HG02973 (cell line): ENCODE results near the gene ARL15.

Source experiments
- ATAC-seq: cut with Tn5 transposase; IDR thresholded peaks from one replicate; pipeline ENCODE4 v1.9.1; 2021; ENCODE audit warnings: moderate library complexity; ENCODE audit not compliant: unreplicated experiment

The ARL15 gene

DNA sequence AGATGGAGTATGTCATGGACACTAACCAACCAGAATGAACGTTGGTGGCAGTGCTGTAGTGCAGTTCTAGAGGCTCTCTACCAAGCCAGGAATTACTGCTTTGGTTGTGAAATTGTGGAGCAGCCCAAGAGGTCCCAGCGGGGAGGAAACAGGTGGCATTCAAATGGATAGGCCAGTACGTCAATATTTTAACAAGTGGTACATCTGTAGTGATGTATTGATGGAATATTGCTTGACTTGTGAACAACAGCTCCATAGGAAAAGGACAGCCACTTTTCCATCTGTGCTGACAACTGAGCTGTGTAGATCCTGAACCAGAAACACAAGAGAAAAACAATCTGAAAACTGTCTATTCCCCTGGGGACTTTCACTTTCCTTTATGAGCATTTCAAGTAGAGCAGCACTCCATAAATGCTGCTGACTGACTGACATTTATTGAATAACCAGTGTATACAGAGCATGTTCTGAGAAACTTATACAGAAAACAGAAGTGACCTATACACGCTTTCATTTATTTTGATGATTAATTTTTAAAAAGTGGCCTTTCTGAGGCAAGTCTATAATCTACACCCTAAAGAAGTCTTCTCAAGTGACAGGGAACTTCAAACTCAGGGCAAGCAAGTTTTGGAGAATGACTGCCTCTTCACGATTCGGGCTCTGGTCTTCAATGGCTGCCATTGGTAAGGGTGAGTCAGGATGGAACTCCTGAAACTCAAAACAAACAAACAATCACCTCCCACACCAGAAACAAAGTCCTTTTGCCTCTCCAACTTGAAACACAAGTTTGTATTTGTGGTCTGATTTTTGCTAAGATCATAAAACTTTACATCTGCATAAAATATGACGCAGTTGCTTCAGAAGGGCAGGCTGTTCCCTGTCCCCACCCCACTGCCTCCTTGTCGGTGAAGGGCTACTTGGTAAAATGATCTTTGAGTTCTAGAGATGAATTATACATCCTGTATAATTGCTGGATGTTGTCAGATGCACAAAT, 387.6 kb downstream of the ARL15 start:
- ATAC-seq = no peak

DNA sequence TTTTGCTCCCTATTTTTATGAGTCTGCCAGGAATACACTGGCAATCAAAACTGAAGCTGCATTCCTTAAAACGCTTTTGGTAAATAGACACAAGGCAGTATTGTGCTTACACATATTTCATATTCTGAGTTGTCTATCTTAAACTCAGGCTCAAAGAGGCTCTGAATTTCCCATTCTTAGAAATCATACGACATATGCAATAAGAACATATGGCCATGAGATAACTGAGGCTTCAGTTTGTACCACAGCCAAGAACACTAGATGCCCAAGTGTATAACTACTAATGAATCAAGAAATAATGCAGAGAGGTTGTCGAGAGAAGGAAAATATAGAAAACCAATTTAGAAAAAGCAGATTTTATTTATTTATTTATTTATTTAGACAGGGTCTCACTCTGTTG, 392.5 kb downstream of the ARL15 start:
- no peak for ATAC-seq

DNA sequence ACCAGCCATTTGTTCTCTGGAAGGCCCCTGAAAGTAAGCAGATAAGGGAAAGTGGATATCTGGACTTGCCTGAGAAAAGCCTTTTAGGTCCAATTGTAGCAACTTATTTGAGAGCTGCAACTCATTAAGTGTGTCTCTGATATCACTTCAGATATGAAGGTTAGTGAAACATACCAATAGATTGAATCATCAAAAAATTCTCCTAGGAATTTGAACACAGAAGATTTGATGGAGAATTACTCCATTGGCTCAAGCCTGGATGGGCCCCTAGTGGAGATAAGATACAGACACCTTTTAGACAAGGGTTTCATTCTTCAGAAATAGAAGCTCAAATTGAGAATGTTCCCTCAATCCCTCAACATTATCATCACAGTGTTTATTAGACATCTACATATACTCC, 393.3 kb downstream of the ARL15 start:
- no peak for ATAC-seq

DNA sequence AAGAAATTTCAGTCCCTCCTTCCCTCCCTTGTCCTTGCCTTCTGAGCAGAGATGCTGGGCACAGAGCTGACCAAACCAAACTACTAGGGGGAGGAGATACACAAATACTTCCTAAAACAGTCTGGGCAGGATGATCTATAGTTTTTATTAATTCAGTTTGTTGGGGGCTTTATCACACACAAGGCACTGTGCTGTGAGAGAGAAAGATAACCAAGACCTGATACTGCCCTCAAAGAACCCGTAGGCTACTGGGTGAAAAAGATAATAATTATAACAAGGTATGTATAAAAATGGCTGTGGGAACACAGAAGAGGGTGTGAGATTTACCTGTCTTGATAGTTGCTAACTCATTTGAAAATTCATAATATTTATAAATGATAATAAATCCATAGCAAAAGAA, 395.3 kb downstream of the ARL15 start:
- ATAC-seq = no peak

DNA sequence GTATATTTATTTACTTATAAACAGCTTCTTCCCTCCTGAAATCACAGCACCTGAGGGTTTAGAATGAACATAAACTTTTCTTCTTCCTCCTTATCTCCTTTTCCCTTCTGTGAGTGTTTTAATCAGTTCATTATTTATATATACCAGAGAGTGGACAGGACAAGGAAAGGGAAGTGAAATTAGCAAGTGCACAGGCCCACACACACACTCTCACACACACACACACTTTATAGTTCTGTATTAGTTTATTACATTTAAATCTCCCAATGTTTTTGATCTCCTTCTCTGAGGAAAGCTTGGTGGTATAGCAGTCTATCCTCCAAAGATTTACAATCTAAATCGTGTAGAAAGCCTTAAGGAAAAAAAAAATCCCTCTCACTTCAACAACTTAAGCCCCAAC, 396.4 kb downstream of the ARL15 start:
- no peak for ATAC-seq

DNA sequence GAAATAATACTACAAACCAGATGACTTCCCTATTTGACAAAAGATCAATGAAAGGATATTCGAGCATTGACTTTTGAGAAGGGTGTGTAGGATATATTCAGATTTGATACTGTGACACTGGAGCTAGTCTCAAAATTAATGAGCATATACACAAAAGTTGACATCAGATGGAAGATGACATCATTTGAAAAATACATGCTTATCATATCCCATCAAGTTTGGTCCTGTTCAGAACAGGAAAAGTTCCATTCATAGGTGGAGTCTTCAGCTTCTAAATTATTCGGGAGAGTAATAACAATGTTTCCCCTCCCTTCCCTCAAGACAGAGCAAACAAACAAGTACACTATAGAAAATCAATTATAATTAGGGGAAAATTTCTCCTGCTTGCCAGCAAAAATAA, 401.6 kb downstream of the ARL15 start:
- no peak for ATAC-seq

DNA sequence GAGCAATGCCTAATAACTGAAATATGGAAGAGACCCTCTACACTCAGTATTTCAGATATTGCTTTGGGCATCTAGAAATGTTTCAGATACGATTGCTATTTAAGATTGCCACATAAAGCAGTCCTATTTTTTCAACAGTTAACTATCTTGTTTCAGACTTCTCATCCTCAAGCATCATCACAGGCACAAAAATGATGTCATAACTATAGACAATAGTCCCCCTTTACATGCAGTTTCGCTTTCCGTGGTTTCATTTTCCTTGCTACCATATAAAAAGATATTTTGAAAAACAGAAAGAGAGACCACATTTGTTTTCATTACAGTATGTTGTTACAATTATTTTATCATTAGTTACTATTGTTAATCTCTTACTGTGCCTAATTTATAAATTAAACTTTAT, 402.5 kb downstream of the ARL15 start:
- no peak for ATAC-seq

DNA sequence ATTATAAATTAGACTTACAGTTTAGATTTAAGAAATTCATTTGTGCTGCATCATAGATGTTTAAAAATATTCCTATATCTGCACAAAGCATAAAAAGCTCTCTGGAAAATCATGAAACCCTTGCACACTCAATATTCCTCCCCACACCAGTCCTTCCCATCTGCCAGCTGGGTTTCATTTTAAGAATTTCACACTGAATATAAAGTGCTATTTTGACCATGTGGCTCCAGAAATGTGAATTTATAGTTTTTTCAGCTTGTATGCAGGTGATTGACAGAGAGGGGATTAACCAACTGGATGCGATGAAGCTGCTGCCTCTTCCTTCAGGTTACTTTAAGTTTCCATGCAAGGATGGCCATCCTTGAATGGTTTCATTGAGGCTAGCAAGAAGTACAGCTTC, 403.6 kb downstream of the ARL15 start:
- no peak for ATAC-seq

DNA sequence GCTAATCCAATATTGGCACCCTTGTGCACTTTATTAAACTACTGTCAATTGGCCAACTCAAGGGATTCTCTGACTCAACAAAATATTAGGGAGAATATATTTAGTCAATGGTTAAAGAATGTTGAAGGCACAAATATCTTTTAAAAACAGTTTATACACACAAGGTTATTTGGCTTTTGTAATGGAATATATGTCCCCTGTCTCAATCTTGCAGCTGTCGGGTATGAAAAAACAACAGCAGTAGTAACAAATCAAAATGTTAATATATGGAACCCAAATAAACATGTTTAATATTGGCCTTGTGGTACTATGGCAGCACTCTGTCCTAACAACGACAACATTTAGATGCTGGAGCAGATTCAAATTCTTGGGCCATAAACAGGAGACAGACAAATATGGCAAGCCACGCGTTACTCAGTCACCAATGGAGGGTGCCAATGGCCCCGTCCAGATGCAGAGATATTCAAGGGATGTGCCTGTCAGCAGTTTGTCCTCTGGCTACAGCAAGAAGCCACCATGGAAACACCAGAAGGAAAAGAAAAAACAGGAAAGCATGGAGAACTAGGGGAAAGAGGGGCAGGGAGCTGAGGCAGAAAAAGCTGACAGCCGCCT, 408.0 kb downstream of the ARL15 start:
- ATAC-seq = no peak

DNA sequence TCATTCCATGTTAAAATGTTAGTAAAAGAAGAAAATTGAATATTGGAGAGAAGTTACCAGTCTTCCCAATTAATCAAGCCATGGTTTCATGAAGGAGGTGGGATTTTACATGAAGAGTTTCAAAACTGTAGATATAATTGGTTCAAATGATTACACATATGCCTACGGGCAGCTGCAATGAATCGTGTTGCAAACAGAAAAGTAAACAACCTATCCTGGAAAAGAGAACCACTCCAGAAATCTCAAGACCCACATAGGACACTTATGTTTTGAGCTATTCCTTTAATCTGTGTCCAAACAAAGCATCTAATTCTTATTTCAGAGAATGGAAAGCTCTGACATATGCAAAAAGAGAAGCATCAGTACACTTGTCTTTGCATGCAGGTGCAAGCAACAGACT, 409.7 kb downstream of the ARL15 start:
- ATAC-seq = no peak

DNA sequence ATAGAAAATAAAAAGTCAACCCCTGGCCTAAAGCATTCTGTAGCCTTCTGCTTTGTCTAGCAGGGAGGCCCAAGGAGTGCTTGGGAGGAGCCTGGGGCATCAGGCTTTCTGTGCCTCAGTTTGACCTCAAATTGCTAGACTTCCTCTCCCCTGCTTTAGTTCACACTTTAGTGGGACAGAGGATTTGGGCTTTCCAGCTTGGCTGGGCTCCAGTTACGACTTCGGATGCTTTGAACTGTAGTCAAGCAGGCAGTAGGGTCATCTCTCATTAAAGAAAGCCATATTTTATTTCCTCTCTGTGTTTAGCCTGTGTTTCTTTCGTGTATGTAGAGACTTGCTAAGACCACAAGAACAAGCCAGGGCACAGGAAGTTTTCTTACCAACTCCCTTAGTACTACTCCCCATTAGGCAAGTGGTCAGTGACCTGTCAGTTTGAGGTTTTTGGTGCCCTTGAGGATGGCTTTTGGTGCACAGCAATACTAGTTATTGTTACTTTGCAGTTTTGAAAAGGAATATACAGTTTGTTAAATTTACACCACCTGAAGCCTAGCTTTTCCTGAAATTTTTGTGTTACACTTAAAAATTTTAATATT, 415.2 kb downstream of the ARL15 start:
- ATAC-seq = no peak

DNA sequence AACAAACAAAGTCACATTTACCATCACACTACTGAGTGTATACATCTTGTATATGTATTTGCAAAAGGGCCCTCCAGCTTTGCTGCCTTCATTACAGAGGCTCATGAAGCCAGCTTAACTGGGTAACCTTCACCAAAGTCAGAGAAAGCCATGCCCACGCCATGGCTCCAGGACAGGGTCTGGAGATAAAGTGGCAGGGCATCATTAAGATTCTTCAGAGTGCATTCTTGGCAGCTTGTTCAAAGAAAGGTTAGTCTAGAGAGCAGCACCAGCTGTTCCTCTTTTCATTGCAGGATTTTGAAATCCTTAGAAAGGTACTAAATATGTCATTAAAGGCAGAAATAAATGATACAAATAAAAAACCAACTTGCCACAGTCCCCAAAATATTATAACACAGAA, 416.7 kb downstream of the ARL15 start:
- no peak for ATAC-seq

DNA sequence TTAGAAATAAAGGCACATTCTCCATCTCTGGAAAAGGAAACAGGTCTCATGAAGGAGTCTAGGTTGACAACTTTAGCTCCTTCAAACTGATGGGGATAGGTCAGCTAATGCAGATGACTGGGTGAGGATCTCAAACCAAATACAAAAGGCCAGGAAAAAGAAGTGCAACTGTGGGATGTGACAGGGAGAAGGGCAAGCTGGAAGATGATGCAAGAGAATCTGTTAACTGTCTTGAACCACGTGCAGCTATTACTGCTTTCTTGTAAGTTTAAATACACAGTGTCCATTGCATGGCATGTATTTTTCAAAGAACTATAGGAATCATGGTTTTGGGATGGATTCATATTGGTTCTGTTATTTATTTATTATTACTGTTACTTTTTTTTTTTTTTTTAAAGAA, 418.1 kb downstream of the ARL15 start:
- ATAC-seq = no peak

DNA sequence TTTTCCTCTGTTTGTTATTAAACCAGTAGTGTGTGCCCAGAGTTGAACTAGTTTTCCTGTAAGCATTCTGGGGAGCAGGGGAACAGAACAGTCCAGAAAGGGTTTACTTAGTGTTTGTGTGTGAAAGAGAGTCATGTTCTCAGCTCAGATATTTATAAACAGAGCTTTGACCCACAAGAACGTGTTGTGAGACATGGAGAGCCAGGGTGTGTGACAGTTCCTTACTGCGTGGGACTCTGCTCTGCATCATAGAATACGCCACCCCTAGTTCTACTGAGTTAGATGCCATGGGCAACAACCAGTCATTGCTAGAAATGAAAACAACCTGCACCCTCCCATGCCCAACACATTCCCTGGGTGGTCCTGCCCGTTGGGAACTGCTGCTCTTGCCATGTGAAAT, 419.2 kb downstream of the ARL15 start:
- ATAC-seq = no peak

DNA sequence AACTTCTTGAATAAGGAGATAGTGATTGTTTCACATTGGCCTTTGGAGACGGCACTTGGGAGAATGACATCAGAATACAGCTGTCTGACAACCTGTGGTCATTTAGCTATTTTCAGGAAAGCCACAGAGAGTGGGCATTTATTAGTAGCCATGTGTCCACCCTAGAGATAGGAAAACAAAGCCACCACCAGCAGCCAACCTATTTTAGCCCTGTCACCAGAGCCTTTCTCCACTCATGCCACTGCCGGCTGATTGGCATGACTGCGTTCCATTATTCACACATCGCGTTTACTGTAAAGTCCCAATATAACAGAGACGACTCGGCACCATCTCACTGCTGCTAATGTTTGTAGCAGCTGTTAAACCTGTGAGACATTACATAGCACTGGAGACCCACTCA, 419.9 kb downstream of the ARL15 start:
- ATAC-seq = no peak

DNA sequence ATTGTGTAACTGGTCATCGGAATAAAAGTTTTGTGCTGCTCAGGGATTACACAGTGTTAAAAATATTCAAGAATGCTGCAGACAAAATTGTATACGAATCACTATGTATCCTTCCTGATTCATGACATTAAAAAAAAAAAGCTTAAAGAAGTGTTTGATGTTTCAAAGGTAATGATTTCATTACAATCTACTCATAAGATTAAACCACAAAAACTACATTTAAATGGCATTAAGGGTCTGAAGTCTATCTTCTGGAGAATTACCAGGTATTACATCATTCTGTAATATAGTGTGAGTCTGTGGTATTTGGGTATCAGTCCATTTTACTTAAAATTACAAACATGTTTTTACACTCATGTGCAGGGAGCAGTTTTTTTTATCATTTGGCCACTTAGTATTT, 425.5 kb downstream of the ARL15 start:
- ATAC-seq = no peak

DNA sequence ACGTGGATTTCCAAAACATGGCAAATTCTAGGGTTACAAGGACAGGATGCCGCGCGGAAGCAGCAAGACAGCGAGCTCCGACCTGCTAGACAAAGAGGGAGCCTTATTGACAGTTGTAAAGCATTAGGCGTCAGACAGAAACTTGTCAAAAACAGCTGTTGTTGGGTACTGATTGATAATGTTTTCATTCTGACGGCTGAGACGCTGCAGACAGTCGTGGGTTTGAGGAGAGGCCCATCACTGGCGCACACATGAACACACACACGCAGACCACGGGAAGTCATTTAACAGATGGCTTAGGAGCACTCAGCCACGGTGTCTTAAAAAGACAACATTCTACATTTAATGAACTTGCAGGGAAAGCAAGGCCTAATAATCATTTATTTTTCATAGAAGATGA, 426.0 kb downstream of the ARL15 start:
- no peak for ATAC-seq

DNA sequence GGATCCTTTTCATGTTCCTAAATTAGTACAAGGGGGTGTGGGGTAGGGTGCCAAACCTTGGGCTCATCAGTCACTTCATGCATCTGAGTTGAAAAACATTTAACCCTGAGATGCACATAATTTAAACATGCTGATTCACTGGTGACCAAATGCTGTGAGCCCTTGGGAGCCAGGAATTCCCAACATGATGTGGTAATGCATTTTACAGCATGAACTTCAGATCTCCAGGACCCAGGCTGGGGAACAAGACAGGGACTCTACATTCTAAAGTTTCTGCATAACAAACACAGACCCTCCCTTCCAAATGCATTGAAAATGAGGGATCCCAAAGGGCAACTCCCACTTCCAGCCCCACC, 427.7 kb downstream of the ARL15 start:
- no peak for ATAC-seq

DNA sequence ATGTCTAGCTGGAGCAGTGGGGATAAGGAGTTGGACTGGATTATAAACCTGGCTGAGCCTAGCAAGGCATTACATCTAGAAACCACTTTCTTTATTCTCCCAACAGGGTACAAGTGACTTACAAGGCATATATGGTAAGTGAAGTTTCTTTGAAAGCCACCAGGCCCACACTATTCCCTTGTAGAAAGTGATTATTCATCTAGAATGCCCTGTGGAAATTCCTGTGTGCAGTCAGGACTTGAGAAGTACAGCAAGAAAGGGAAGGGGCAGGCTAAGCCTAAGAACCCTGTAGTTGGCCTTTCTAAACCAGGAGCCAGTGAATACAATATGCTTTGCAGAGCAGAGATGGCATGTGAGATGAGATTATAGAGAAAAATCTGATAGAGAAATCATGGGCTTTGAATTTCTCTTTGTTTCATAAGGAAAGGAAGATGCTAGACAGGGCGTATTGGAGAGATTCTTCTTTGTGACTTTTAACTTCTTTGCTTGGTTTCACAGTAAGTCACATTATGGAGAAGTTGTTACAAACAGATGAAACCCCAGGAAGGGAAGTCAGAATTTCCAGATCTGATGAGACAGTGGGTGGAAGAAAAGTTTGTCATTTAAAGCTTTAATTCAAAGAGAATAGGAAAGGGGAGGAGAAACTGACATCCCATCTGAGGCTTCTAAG, 428.2 kb downstream of the ARL15 start:
- ATAC-seq = no peak

DNA sequence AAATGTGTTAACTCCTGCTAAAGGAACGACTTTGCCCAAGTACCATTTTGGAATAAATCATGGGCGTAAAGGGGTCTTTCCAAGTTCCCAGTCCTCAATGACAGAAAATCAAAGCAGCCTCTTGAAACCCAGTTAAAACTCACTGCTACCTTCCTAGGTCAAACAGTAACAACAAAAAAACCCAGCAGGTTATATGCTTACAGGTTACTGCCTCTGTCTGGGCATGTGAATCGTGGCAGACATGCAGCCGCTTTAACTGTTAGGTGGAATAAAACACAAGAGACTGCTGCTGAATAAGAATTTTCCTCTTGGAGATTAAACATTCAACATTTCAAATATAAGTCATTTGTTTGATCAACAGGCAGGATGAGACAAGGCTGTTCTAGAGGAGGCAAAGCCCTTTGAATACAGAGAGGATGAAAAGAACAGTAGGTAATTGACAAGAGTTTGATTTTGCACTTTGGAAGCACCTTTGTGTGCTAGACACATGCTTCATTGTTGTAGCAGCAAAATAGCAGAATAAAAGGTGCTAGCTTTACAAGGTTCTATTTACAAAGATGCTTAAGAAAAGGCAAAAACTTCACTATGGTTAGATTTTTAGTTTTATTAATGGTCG, 430.6 kb downstream of the ARL15 start:
- no peak for ATAC-seq

DNA sequence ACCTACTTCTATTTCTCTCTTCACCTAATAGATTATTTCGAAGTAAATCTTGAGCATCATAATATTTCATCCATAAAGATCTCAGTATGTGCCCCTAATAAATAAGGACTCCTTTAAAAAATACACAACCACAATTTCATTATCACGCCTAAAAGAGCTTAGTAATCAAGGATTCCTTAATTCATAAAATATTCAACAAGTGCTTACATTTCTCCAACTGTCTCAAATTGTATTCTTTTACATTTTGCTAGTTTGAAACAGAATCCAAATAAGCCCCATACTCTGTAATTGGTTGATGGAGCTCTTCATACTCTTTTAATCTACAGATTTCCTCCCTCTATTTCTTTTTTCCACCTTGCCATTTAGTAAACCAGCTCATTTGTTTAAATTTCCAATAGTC, 432.4 kb downstream of the ARL15 start:
- ATAC-seq = no peak
